PC-3 (cell line): ENCODE results near the gene LAIR1. TPM values are rescaled to one million over a fixed set of nuclear protein-coding genes. Genes with fewer than 3 reads are reported as not detected.

Experiments
- ATAC-seq: fragments of 200-7000 bp; cut with Tn5 transposase; 2 replicates; pipeline ENCODE4 v1.9.1; 2020; ENCODE audit warnings: mild to moderate bottlenecking, moderate library complexity
- BruUV-seq: library from RNA; stranded (reverse); fragments of 400-500 nt; replicated peaks from 2 replicates; lab custom pipeline; 2021; lab: Mats Ljungman, UMichigan
- CTCF ChIA-PET: fragments of 300-600 bp; sonication (Branson Sonifier 250); formaldehyde crosslinking; loops from one replicate; lab custom pipeline; 2022; ENCODE audit warnings: antibody characterized with exemption; lab: Charles Lee
- POLR2A ChIA-PET: fragments of 300-600 bp; sonication (Branson Sonifier 250); formaldehyde crosslinking; loops from one replicate; lab custom pipeline; 2022; ENCODE audit warnings: antibody characterized with exemption; ENCODE audit not compliant: unreplicated experiment; lab: Charles Lee
- DNase-seq: peaks from one replicate; pipeline ENCODE4 v3.0.0-alpha.2; 2015
- H2AFZ ChIP-seq: fragments of 300-600 bp; sonication (generic); 2 replicates; pipeline ENCODE4 v1.6.0; 2016; ENCODE audit warnings: antibody characterized with exemption, low read length
- H3F3A ChIP-seq: fragments of 300-600 bp; sonication (generic); one replicate; pipeline ENCODE4 v1.6.0; 2017; ENCODE audit warnings: antibody characterized with exemption, low read length, control low read depth, mild to moderate bottlenecking; ENCODE audit not compliant: unreplicated experiment
- H3K27ac ChIP-seq: fragments of 300-600 bp; sonication (generic); 2 replicates; pipeline ENCODE4 v1.5.1; 2016; ENCODE audit warnings: mild to moderate bottlenecking, low read length
- H3K27me3 ChIP-seq: fragments of 300-600 bp; sonication (generic); 2 replicates; pipeline ENCODE4 v1.6.1; 2016; ENCODE audit warnings: low read length, mixed read lengths
- H3K36me3 ChIP-seq: fragments of 300-600 bp; sonication (generic); 2 replicates; pipeline ENCODE4 v1.6.1; 2016; ENCODE audit warnings: low read depth, mixed run types, low read length, mixed read lengths
- H3K4me1 ChIP-seq: fragments of 300-600 bp; sonication (generic); 2 replicates; pipeline ENCODE4 v1.5.1; 2016; ENCODE audit warnings: low read length; ENCODE audit not compliant: insufficient read depth
- H3K4me2 ChIP-seq: fragments of 300-600 bp; sonication (generic); 2 replicates; pipeline ENCODE4 v1.6.0; 2016; ENCODE audit warnings: low read length
- H3K4me3 ChIP-seq: fragments of 300-600 bp; sonication (generic); 2 replicates; pipeline ENCODE4 v1.5.1; 2016; ENCODE audit warnings: mild to moderate bottlenecking, low read length, mixed read lengths
- H3K79me2 ChIP-seq: fragments of 300-600 bp; sonication (generic); 2 replicates; pipeline ENCODE4 v1.6.1; 2017; ENCODE audit warnings: low read length, mixed read lengths
- H3K9ac ChIP-seq: fragments of 300-600 bp; sonication (generic); 2 replicates; pipeline ENCODE4 v1.6.0; 2016; ENCODE audit warnings: mild to moderate bottlenecking, low read length
- H3K9me2 ChIP-seq: fragments of 300-600 bp; sonication (generic); replicated peaks from 2 replicates; pipeline ENCODE4 v1.6.1; 2016; ENCODE audit warnings: mixed run types, low read length, mixed read lengths
- H3K9me3 ChIP-seq: fragments of 300-600 bp; sonication (generic); 2 replicates; pipeline ENCODE4 v1.6.1; 2016; ENCODE audit warnings: low read length, mixed read lengths
- H4K20me1 ChIP-seq: fragments of 300-600 bp; sonication (generic); 2 replicates; pipeline ENCODE4 v1.6.1; 2016; ENCODE audit warnings: low read length, mixed read lengths
- EZH2 ChIP-seq: fragments of 300-600 bp; sonication (generic); IDR thresholded peaks from one replicate; pipeline ENCODE4 v1.6.1; 2017; ENCODE audit warnings: antibody characterized with exemption, mild to moderate bottlenecking, low read length; ENCODE audit not compliant: unreplicated experiment
- EZH2phosphoT487 ChIP-seq: fragments of 300-600 bp; sonication (generic); IDR thresholded peaks from 2 replicates; pipeline ENCODE4 v1.6.1; 2018; ENCODE audit warnings: mild to moderate bottlenecking, antibody characterized with exemption, low read length, borderline replicate concordance
- intact Hi-C: fragments of 100-400 bp; cut with micrococcal nuclease; formaldehyde crosslinking; loops from 2 replicates; pipeline ENCODE4 v1.9.0; 2023
- total RNA-seq: library from RNA; depleted of rRNA; stranded (reverse); fragments of >200 nt; gene quantifications from 2 replicates; pipeline ENCODE4 v1.2.3, GENCODE V29; 2014
- TF ChIP-seq, protein P1 (sequence below): fragments of 300-600 bp; sonication (generic); conservative IDR thresholded peaks from 2 replicates; pipeline ENCODE4 v1.5.1; 2017; ENCODE audit warnings: antibody characterized with exemption, low read depth, mild to moderate bottlenecking, low read length

The LAIR1 gene
- total RNA-seq, 1 experiment from 2014 or later, result not detected

DNA sequence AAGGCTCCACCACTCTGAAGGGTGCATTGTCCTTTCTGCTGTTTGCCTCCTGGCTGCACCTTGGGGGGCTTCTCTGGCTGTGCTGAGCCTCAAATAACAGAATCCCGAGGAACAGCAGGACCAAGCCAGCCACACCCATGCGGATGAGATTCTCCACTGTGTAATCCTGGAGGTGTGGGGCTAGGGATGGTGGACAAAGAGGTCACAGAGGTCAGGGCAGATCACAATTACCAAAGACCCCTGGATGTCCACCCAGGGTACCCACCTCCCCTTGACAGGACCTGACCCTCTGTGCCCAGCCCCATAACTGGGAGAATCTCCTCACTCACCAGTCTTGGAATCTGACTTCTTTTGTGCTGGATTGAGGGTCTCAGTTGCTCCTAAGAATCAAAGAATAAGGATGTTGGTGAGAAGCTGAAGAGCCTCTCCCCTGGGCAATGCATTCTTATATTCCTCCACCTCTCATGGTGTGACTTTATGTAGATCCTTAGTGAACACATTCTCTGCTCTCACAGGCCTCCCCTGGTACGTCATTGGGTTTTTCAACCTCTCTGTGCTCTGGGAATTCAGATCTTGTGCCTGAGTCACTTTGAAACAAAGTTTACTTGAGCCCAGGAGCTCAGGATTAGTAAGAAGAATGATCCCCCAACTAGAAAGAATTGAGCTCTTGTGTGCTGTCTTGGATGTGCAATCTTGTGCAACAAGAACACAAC, 31.0 kb downstream of the LAIR1 start:
- Histone ChIP-seq H3K79me2 (no peaks in the 10 kb centered on the region), H2AFZ (no peak overlapping the region), H3K36me3 (no peaks in the 10 kb centered on the region), H3F3A (no peaks in the 10 kb centered on the region), H3K27me3 (peaks cover 50% of the 10 kb centered on the region), H3K9me3 (no peaks in the 10 kb centered on the region), H4K20me1 (no peaks in the 10 kb centered on the region), H3K4me2 (no peak overlapping the region), H3K4me1 (no peaks in the 10 kb centered on the region), H3K4me3 (no peak overlapping the region), H3K9me2 (no peaks in the 10 kb centered on the region), H3K9ac (no peak overlapping the region), H3K27ac (no peak overlapping the region)
- CTCF ChIA-PET, result no interaction called here
- POLR2A ChIA-PET, result interaction anchor here (0.6 kb wide), 1 partner anchor 134 kb away, joined by 4 read pairs; no protein-coding TSS in a partner anchor
- BruUV-seq, result no TSS peak
- intact Hi-C loops, result no loop called here
- TF ChIP-seq, protein P1, sequence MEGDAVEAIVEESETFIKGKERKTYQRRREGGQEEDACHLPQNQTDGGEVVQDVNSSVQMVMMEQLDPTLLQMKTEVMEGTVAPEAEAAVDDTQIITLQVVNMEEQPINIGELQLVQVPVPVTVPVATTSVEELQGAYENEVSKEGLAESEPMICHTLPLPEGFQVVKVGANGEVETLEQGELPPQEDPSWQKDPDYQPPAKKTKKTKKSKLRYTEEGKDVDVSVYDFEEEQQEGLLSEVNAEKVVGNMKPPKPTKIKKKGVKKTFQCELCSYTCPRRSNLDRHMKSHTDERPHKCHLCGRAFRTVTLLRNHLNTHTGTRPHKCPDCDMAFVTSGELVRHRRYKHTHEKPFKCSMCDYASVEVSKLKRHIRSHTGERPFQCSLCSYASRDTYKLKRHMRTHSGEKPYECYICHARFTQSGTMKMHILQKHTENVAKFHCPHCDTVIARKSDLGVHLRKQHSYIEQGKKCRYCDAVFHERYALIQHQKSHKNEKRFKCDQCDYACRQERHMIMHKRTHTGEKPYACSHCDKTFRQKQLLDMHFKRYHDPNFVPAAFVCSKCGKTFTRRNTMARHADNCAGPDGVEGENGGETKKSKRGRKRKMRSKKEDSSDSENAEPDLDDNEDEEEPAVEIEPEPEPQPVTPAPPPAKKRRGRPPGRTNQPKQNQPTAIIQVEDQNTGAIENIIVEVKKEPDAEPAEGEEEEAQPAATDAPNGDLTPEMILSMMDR, result no peak
- TF ChIP-seq EZH2phosphoT487 (no peak), EZH2 (no peak)
- DNase-seq (no peak), ATAC-seq (no peak)

DNA sequence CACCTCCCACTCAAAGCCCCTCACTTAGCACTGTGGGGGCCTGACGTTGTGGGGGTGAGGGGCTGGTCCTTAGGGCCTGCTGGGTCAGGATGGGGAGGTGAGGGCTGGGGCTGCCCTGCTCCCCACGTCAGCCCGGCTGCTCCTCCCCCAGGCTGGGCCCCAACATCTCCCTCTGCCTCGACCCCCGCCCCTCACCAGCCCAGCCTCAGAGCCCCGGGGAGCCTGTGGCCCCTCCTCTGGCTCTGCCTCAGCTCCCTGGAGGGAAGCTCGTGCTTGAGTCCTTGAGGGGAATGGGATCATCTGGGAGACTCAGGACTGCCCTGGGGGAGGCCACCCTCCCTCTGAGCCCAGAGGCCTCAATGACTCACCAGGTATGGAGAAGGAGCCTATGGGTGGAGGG, 32.6 kb downstream of the LAIR1 start:
- BruUV-seq, result no TSS peak
- Histone ChIP-seq H3K4me1 (no peaks in the 10 kb centered on the region), H2AFZ (no peak overlapping the region), H3K9me3 (no peaks in the 10 kb centered on the region), H4K20me1 (no peaks in the 10 kb centered on the region), H3K4me2 (no peak overlapping the region), H3K27ac (no peak overlapping the region), H3K4me3 (no peak overlapping the region), H3F3A (no peaks in the 10 kb centered on the region), H3K79me2 (no peaks in the 10 kb centered on the region), H3K9me2 (no peaks in the 10 kb centered on the region), H3K9ac (no peak overlapping the region), H3K27me3 (peaks cover 34% of the 10 kb centered on the region), H3K36me3 (no peaks in the 10 kb centered on the region)
- intact Hi-C loops, result no loop called here
- TF ChIP-seq, protein P1, result no peak
- TF ChIP-seq EZH2, result no peak
- no peak for TF ChIP-seq EZH2phosphoT487
- ChIA-PET CTCF (no interaction called here), POLR2A (no interaction called here)
- DNase-seq (no peak), ATAC-seq (no peak)

DNA sequence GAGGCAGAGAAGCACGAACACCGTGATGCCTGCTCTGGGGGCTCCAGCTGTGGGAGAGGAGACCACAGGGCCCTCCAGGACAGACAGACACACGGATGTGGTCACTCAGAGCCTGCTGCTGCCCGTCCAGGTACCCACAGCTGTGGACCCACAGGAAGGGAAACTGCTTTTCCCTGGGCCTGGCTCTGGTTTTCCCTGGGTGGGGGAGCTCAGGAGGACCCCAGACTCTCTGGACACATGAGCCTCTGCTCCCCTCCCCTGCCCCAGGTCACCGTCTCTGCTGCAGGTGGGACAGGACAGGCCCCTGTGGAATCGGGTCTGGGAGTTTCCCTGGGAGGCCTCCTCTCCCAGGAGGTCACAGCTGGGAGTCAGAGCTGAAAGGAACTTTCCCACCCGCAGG, 33.1 kb downstream of the LAIR1 start:
- Histone ChIP-seq H3K27ac (no peak overlapping the region), H3K9ac (no peak overlapping the region), H3K9me2 (no peaks in the 10 kb centered on the region), H4K20me1 (no peaks in the 10 kb centered on the region), H3F3A (no peaks in the 10 kb centered on the region), H3K79me2 (no peaks in the 10 kb centered on the region), H3K9me3 (no peaks in the 10 kb centered on the region), H3K4me3 (no peak overlapping the region), H3K4me2 (no peak overlapping the region), H2AFZ (no peak overlapping the region), H3K4me1 (no peaks in the 10 kb centered on the region), H3K36me3 (no peaks in the 10 kb centered on the region), H3K27me3 (peaks cover 30% of the 10 kb centered on the region)
- POLR2A ChIA-PET, result no interaction called here
- intact Hi-C loops, result no loop called here
- BruUV-seq, result no TSS peak
- TF ChIP-seq EZH2phosphoT487, result no peak
- TF ChIP-seq, protein P1, result no peak
- TF ChIP-seq EZH2, result no peak
- no peak for ATAC-seq
- CTCF ChIA-PET, result no interaction called here
- no peak for DNase-seq
